HepG2 (cell line): ENCODE results near the gene MTOR. TPM values are rescaled to one million over a fixed set of nuclear protein-coding genes. Genes with fewer than 3 reads are reported as not detected.

Experiments used
- ARNT ChIP-seq: fragments of 450-650 bp; IDR thresholded peaks from 2 replicates; pipeline ENCODE4 v1.6.1; 2017
- CBX1 ChIP-seq: IDR thresholded peaks from one replicate; pipeline ENCODE4 v1.6.1; 2016; ENCODE audit warnings: antibody characterized with exemption, low read depth
- FOXM1 ChIP-seq: sonication (generic); formaldehyde crosslinking; IDR thresholded peaks from 2 replicates; pipeline ENCODE4 v1.5.0; 2020; ENCODE audit warnings: missing genetic modification reagents
- KIAA2018 ChIP-seq: sonication (generic); formaldehyde crosslinking; IDR thresholded peaks from 2 replicates; pipeline ENCODE4 v1.5.0; 2020; ENCODE audit warnings: mild to moderate bottlenecking, missing genetic modification reagents, borderline replicate concordance
- MXI1 ChIP-seq: IDR thresholded peaks from 3 replicates; pipeline ENCODE4 v1.6.1; 2012; ENCODE audit warnings: low read depth, low read length, inconsistent platforms, borderline replicate concordance
- RXRA ChIP-seq: sonication (generic); formaldehyde crosslinking; IDR thresholded peaks from 2 replicates; pipeline ENCODE4 v1.5.1; 2020; ENCODE audit warnings: missing genetic modification reagents
- TRIM24 ChIP-seq: sonication (generic); formaldehyde crosslinking; IDR thresholded peaks from 2 replicates; pipeline ENCODE4 v1.8.0; 2022; ENCODE audit warnings: mild to moderate bottlenecking, missing genetic modification reagents
- ZNF124 ChIP-seq: sonication (generic); formaldehyde crosslinking; IDR thresholded peaks from 2 replicates; pipeline ENCODE4 v1.4.0; 2020; ENCODE audit warnings: missing genetic modification reagents
- polyA plus RNA-seq, 8 experiments: library from polyadenylated mRNA; depleted of rRNA in 3 of 8; stranded (reverse) in 7 of 8; unstranded in 1 of 8; fragments of >200 nt; fragmentation: Illumina TruSeq in 4 of 8; extraction: Trizol in 4 of 8; gene quantifications; 2 replicates each; pipeline versions ENCODE4 v1.2.1 to v1.2.3, GENCODE V29; 2011 to 2016; ENCODE audit warnings: low read depth in 4 of 8, missing spikeins in 1 of 8, mixed read lengths in 1 of 8; ENCODE audit not compliant: insufficient read depth in 1 of 8
- total RNA-seq, 5 experiments: library from RNA; depleted of rRNA; stranded (reverse); fragments of >200 nt; fragmentation: Illumina TruSeq; extraction: Trizol; gene quantifications; 2 replicates each; pipeline ENCODE4 v1.2.3, GENCODE V29; 2016; ENCODE audit warnings: low read depth in 1 of 5
- TF ChIP-seq, protein P1 (sequence below): sonication (generic); formaldehyde crosslinking; IDR thresholded peaks from 2 replicates; pipeline ENCODE4 v1.9.0; 2021; ENCODE audit warnings: mild to moderate bottlenecking, missing genetic modification reagents
- TF ChIP-seq, protein P2 (sequence below): sonication (generic); formaldehyde crosslinking; conservative IDR thresholded peaks from 2 replicates; pipeline ENCODE4 v1.8.0; 2022; ENCODE audit warnings: mild to moderate bottlenecking, moderate library complexity, missing genetic modification reagents
- TF ChIP-seq, protein P3 (sequence below): sonication (generic); formaldehyde crosslinking; IDR thresholded peaks from 2 replicates; pipeline ENCODE4 v1.5.1; 2020; ENCODE audit warnings: missing genetic modification reagents, mild to moderate bottlenecking, borderline replicate concordance

Gene MTOR
- total and polyA plus RNA-seq, 2 of the 13 experiments (the other 11 are each of a cell fraction or from before 2014, with no cell fraction given), result 24.6 to 34.6 TPM

GRCh38 chr1:11262171-11263049, at the start of gene MTOR (continued):
- TF ChIP-seq, protein P1, sequence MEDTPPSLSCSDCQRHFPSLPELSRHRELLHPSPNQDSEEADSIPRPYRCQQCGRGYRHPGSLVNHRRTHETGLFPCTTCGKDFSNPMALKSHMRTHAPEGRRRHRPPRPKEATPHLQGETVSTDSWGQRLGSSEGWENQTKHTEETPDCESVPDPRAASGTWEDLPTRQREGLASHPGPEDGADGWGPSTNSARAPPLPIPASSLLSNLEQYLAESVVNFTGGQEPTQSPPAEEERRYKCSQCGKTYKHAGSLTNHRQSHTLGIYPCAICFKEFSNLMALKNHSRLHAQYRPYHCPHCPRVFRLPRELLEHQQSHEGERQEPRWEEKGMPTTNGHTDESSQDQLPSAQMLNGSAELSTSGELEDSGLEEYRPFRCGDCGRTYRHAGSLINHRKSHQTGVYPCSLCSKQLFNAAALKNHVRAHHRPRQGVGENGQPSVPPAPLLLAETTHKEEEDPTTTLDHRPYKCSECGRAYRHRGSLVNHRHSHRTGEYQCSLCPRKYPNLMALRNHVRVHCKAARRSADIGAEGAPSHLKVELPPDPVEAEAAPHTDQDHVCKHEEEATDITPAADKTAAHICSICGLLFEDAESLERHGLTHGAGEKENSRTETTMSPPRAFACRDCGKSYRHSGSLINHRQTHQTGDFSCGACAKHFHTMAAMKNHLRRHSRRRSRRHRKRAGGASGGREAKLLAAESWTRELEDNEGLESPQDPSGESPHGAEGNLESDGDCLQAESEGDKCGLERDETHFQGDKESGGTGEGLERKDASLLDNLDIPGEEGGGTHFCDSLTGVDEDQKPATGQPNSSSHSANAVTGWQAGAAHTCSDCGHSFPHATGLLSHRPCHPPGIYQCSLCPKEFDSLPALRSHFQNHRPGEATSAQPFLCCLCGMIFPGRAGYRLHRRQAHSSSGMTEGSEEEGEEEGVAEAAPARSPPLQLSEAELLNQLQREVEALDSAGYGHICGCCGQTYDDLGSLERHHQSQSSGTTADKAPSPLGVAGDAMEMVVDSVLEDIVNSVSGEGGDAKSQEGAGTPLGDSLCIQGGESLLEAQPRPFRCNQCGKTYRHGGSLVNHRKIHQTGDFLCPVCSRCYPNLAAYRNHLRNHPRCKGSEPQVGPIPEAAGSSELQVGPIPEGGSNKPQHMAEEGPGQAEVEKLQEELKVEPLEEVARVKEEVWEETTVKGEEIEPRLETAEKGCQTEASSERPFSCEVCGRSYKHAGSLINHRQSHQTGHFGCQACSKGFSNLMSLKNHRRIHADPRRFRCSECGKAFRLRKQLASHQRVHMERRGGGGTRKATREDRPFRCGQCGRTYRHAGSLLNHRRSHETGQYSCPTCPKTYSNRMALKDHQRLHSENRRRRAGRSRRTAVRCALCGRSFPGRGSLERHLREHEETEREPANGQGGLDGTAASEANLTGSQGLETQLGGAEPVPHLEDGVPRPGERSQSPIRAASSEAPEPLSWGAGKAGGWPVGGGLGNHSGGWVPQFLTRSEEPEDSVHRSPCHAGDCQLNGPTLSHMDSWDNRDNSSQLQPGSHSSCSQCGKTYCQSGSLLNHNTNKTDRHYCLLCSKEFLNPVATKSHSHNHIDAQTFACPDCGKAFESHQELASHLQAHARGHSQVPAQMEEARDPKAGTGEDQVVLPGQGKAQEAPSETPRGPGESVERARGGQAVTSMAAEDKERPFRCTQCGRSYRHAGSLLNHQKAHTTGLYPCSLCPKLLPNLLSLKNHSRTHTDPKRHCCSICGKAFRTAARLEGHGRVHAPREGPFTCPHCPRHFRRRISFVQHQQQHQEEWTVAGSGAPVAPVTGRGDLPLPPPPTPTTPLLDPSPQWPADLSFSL (CRISPR knock-in tag), result no peak
- TF ChIP-seq RXRA (CRISPR knock-in tag) (peak; percentile 81), CBX1 (peak; percentile 78), TRIM24 (no peak), ARNT (no peak), MXI1 (peak; percentile 77; the same call in 1 of the 3 replicates), KIAA2018 (CRISPR knock-in tag) (no peak), FOXM1 (CRISPR knock-in tag) (no peak), ZNF124 (CRISPR knock-in tag) (peak; percentile 49; the same call in 1 of the 2 replicates)
- TF ChIP-seq, protein P2, sequence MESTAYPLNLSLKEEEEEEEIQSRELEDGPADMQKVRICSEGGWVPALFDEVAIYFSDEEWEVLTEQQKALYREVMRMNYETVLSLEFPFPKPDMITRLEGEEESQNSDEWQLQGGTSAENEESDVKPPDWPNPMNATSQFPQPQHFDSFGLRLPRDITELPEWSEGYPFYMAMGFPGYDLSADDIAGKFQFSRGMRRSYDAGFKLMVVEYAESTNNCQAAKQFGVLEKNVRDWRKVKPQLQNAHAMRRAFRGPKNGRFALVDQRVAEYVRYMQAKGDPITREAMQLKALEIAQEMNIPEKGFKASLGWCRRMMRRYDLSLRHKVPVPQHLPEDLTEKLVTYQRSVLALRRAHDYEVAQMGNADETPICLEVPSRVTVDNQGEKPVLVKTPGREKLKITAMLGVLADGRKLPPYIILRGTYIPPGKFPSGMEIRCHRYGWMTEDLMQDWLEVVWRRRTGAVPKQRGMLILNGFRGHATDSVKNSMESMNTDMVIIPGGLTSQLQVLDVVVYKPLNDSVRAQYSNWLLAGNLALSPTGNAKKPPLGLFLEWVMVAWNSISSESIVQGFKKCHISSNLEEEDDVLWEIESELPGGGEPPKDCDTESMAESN, result 0 out of 2 replicates have a peak, but pooled peaks have one; percentile 40
- TF ChIP-seq, protein P3, sequence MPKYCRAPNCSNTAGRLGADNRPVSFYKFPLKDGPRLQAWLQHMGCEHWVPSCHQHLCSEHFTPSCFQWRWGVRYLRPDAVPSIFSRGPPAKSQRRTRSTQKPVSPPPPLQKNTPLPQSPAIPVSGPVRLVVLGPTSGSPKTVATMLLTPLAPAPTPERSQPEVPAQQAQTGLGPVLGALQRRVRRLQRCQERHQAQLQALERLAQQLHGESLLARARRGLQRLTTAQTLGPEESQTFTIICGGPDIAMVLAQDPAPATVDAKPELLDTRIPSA (CRISPR knock-in tag), result no peak
